GM19467 (cell line): ENCODE measurements around the gene CLK2.
A peak's percentile ranks its signal among the peaks of the same experiment; 100 is the strongest.
"Not testable (repeated sequence)": the region's sequence is repeated elsewhere in the genome, so short reads cannot be mapped to it uniquely, and the experiment has no call there.

Experiments
- ATAC-seq: cut with Tn5 transposase; IDR thresholded peaks from one replicate; pipeline ENCODE4 v1.9.1; 2021; ENCODE audit warnings: mild to moderate bottlenecking, moderate library complexity; ENCODE audit not compliant: unreplicated experiment

Gene CLK2

DNA sequence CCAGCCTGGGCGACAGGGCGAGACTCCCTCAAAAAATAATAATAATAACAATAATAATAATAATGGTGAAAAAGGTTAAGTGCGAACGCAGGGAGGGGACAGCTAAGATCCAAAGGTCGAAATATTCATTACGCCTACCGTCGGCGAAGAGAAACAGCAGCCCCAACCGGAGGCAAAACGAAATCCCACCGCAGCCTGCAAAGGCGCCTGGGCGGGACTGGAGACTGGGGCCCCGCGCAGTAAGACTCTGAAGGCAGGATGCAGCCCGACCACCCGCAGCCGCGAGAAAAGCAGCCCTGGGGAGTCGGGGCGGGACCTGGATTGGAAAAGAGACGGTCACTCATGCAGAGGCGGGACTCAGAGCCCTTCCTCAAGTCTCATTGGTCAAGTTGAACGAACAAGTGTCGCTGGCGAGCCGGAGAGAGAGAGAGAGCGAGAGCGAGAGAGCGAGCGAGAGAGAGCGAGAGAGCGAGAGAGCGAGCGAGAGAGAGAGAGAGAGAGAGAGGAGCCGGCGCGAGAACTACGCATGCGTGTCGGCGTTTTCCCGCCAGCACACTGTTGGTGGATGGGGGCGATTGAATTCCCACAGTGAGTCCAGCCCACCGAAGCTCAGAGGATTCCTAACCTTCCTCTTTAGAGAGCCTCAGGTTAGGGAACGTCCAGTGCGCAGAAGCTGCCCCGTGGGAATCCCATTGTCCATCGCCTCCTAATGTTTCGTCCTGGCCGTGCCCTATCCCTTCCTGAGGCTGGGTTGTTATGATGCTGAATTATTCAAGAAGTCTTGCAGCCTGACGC, 28.7 kb downstream of the CLK2 start:
- ATAC-seq: peak; percentile 74

DNA sequence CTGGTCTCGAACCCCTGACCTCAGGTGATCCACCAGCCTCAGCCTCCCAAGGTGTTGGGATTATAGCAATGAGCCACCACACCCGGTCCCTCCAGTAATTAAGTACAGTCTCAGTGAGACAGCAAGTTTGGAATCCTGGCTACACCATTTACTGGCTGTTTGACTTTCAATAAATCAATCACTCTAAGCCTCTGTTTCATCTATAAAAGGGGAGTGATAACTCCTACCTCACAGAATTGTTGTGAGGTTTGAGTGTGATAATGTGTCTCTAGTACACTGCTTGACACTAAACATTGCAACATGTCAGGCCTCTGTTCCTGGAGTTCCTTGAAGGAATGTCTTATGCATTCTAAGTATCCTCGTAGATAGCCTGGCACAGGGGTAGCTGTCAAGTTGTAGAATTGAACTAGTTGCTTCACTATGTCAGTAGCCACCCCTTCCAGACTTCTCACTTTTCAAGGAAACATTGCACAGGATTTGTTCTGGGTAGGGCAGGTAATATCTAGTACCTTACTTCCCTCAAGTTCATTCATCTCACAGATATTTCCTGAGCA, 30.4 kb downstream of the CLK2 start:
- no peak for ATAC-seq

GRCh38 chr1:155241841-155242264, 31.5 kb downstream of the CLK2 start:
- ATAC-seq: no peak

DNA sequence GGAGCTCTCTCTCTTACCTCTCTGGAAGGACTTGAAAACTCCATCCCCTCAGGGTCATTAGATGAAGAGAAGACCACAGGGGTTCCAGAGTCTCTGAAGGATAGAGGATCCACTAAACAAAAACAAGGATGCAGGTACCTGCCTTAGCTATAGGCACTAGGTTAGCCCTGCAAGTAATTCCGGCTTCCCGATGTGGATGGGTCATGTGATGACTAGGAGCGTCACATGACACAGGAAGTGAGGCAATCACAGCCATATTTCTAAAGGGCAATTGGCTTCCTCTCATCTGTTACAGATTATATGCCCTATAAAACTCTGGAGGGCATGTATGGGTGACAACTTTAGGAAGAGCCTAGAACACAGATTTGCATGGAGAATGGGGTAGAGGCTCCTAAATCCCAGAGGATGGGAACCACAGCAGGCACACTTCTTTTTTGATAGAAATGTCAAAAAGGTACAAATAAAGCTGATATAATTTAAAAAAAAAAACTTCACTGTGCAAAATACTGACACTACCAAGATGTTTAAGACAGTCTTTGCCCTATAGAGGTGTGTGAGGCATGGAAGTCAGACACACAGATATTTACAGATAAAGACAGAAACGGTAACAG, 32.1 kb downstream of the CLK2 start:
- no peak for ATAC-seq

DNA sequence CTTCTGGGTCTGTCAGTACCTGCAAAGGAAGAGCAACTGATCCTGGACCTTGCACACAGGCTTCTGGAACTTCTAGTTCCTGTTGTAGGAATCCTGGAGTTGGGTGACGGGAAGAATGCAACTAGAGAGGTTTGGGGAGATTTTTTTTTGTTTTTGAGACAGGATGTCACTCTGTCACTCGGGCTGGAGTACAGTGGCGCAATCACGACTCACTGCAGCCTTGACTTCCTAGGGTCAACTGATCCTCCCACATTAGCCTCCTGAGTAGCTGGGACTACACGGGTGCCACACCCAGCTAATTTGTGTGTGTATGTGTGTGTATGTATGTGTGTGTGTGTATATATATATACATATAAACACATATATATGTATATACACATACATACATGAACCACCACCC, 36.9 kb downstream of the CLK2 start:
- ATAC-seq: no peak

DNA sequence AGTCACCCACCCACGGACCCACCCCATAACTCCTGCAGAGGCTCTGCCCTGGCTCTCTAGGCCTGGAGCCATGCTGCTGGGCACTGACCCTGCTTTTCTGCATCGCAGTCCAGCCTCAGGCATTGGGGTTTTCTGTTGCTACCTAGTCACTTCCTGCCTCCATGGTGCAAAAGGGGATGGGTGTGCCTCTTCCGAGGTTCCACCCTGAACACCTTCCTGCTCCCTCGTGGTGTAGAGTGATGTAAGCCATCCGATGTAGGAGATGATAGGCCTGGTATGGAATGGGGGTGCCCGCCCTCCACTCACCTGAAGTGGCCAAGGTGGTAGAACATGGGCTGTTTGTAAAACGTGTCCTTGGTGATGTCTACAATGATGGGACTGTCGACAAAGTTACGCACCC, 37.9 kb downstream of the CLK2 start:
- ATAC-seq: not testable (repeated sequence)

- ATAC-seq: not testable (repeated sequence)
Observed at GRCh38 chr1:155233502-155233901, 39.8 kb downstream of the CLK2 start.

GRCh38 chr1:155232001-155232978, 41.0 kb downstream of the CLK2 start:
- not testable (repeated sequence) for ATAC-seq

DNA sequence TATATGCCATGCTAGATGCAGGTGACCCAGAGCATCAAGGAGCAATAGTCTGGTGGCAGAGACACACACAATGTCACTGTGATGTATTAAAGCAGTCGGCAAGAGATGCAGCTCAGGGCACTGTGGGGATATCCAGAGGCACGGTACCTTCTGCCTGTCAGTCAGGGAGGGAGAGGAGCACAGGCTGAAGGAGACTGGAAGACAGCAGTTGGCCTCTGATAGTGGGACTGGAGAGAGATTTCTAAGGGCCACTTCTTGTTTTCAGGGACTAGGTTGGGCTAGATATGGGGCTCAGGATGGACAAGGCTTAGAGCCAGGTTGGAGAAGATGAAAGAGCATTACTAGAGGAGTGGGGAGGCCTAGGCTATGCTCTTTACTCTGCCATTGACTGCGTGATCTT, 42.0 kb downstream of the CLK2 start:
- not testable (repeated sequence) for ATAC-seq

- ATAC-seq: no peak
Observed at GRCh38 chr1:155228096-155228427, 45.2 kb downstream of the CLK2 start.

DNA sequence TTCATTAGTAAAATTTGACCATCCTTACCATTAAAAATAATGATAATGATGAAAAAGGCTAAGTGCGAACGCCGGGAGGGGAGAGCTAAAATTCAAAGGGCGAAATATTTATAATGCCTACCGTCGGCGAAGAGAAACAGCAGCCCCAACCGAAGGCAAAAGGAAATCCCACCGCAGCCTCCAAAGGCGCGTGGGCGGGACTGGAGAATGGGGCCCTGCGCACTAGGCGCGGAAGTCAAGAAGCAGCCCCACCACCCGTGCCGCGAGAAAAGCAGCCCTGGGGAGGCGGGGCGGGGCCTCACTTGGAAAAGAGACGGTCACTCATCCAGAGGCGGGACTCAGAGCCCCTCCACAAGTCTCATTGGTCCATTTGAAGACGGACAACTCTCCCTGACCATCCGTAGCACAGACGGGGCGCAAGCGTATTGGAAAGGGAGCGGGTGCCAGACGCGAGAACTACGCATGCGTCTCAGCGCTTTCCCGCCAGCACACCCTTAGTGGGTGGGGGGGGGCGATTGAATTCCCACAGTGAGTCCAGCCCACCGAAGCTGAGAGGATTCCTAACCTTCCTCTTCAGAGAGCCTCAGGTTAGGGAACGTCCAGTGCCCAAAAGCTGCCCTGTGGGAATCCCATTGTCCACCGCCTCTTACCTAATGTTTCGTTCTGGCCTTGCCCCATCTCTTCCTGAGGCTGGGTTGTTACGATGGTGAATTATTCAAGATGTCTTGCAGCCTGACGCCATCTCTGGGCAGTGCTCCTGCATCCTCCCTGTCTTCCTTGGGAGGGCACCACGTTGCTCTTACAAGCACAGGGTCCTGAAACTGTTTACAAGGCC, 45.8 kb downstream of the CLK2 start:
- peak; percentile 89 for ATAC-seq

DNA sequence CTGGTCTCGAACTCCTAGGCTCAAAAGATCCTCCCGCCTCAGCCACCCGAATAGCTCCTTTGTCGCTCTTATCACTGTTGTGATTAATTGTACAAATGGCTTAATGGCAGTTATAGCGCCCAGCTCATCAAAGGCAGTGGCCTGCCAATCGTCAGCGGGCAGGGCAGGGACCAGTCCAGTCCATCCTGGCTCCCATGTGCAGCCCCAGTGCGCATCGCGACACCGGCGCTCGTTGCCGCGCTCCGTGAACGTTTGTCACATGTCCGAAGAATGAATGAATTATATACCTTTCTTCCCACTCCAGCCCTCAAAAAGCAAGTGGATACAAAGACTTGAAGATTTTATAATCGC, 46.4 kb downstream of the CLK2 start:
- no peak for ATAC-seq

DNA sequence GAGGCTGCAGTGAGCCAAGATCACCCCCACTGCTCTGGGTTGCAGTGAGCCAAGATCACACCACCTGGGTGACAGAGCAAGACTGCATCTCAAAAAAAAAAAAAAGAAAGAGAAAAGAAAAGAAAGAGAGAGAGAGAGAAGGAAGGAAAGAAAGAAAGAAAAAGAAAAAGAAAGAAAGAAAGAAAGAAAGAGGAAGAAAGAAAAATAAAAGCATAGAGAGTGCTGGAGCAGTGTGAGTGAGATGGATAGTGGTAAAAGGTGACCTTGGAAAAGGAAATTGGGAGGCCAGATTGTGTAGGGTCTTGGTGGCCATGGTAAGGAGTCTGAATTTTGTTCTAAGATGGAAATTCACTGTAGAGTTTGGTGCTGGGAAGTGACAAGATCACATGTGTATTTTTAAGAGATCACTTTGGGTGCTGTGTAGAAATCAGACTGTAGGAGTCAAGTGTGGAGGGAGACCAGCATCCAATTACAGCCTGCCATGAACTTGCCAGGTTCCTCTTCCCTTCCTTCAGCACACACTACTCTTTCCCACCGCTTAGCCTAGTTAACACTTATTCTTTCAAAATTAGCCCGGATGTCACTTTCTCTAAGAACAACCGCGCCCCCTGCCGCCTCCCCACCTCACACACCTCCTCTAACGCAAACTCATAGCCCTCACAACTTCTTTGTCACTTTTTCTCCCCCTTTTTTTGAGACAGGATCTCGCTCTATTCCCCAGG, 47.0 kb downstream of the CLK2 start:
- ATAC-seq: no peak

DNA sequence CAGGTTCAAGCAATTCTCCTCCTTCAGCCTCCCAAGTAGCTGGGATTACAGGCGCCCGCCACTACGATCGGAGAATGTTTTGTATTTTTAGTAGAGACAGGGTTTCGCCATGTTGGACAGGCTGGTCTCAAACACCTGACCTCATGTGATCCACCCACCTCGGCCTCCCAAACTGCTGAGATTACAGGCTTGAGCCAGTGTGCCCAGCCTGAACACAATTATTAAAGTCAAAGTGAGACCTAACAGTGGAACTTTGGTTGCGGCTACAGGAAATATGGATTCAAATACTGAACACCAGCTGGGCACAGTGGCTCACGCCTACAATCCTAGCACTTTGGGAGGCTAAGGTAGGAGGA, 47.9 kb downstream of the CLK2 start:
- not testable (repeated sequence) for ATAC-seq

GRCh38 chr1:155223047-155223446, 50.3 kb downstream of the CLK2 start:
- ATAC-seq: no peak

DNA sequence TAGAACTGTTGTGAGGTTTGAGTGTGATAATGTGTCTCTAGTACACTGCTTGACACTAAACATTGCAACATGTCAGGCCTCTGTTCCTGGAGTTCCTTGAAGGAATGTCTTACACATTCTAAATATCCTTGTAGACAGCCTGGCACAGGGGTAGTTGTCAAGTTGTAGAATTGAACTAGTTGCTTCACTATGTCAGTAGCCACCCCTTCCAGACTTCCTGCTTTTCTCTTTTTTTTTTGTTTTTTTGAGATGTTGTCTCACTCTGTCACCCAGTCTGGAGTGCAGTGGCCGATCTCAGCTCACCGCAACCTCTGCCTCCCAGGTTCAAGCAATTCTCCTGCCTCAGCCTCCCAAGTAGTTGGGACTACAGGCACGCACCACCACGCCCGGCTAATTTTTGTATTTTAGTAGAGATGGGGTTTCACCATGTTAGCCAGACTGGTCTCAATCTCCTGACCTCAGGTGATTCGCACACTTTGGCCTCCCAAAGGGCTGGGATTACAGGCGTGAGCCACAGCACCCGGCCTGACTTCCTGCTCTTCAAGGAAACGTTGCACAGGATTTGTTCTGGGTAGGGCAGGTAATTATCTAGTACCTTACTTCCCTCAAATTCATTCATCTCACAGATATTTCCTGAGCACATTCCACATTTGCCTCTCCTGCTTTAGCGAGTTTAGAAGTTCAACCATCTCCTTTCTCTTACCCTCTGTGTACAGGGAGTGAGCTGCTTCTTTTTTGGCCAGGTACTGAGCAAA, 52.9 kb downstream of the CLK2 start:
- ATAC-seq: not testable (repeated sequence)

GRCh38 chr1:155219592-155220031, 53.7 kb downstream of the CLK2 start:
- ATAC-seq: no peak

DNA sequence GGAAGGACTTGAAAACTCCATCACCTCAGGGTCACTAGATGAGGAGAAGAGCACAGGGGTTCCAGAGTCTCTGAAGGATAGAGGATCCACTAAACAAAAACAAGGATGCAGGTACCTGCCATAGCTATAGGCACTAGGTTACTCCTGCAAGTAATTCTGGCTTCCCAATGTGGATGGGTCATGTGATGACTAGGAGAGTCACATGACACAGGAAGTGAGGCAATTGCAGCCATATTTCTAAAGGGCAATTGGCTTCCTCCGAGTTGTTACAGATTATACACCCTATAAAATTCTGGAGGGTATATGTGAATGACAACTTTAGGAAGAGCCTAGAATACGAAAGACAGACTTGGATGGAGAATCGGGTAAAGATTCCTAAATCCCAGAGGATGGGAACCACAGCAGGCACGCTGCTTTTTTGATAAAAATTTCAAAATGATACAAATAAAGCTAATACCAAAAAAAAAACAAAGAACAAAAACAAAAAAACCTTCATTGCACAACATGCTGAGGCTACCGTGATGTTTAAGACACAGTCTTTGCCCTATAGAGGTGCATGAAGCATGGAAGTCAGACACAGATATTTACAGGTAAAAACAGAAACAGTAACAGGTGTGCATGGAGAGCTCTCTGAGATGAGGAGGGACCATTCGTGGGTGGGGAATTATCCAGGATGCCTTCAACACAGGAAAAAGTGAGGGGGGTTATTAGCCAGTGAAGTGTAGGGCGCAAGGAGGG, 54.3 kb downstream of the CLK2 start:
- no peak for ATAC-seq
